Neural cell (in vitro differentiated cells): ENCODE measurements around the gene DNER.

Experiments used
- CTCF ChIP-seq: fragments of 450-650 bp; IDR thresholded peaks from 2 replicates; pipeline ENCODE4 v1.5.1; 2014; ENCODE audit warnings: antibody characterized with exemption, mild to moderate bottlenecking, moderate library complexity; ENCODE audit not compliant: poor library complexity, severe bottlenecking
- EP300 ChIP-seq: fragments of 450-650 bp; conservative IDR thresholded peaks from 2 replicates; pipeline ENCODE4 v1.6.1; 2014; ENCODE audit warnings: antibody characterized with exemption, mild to moderate bottlenecking, moderate library complexity; ENCODE audit not compliant: poor library complexity, severe bottlenecking
- EZH2 ChIP-seq: fragments of 200-600, 300-800 bp; shearing (Covaris generic), sonication (generic); IDR thresholded peaks from 2 replicates; pipeline ENCODE4 v1.6.1; 2014; ENCODE audit warnings: antibody characterized with exemption, low read length, borderline replicate concordance, mild to moderate bottlenecking; ENCODE audit not compliant: insufficient read depth, poor library complexity, severe bottlenecking
- MXI1 ChIP-seq: fragments of 450-650 bp; conservative IDR thresholded peaks from 2 replicates; pipeline ENCODE4 v1.6.1; 2014; ENCODE audit warnings: antibody characterized with exemption, mild to moderate bottlenecking; ENCODE audit not compliant: poor library complexity, severe bottlenecking
- POLR2AphosphoS5 ChIP-seq: IDR thresholded peaks from 2 replicates; pipeline ENCODE4 v1.6.1; 2012
- REST ChIP-seq: IDR thresholded peaks from 2 replicates; pipeline ENCODE4 v1.6.1; 2012; ENCODE audit warnings: borderline replicate concordance
- SMC3 ChIP-seq: fragments of 450-650 bp; conservative IDR thresholded peaks from 2 replicates; pipeline ENCODE4 v1.6.1; 2014; ENCODE audit warnings: antibody characterized with exemption, mild to moderate bottlenecking, moderate library complexity; ENCODE audit not compliant: poor library complexity
- TAF1 ChIP-seq: IDR thresholded peaks from 2 replicates; pipeline ENCODE4 v1.6.1; 2012; ENCODE audit warnings: low read depth

- no peak for TF ChIP-seq MXI1
- TF ChIP-seq EZH2, result no peak
- TF ChIP-seq CTCF, result no peak
- no peak for TF ChIP-seq TAF1
- TF ChIP-seq EP300, result peak; percentile 92
- peak; percentile 80 for TF ChIP-seq POLR2AphosphoS5
- no peak for TF ChIP-seq REST
- no peak for TF ChIP-seq SMC3
Measured at GRCh38 chr2:229437467-229437866, 276.9 kb downstream of the DNER start.
